ENCODE measurements around the gene SMPD2.

DNA sequence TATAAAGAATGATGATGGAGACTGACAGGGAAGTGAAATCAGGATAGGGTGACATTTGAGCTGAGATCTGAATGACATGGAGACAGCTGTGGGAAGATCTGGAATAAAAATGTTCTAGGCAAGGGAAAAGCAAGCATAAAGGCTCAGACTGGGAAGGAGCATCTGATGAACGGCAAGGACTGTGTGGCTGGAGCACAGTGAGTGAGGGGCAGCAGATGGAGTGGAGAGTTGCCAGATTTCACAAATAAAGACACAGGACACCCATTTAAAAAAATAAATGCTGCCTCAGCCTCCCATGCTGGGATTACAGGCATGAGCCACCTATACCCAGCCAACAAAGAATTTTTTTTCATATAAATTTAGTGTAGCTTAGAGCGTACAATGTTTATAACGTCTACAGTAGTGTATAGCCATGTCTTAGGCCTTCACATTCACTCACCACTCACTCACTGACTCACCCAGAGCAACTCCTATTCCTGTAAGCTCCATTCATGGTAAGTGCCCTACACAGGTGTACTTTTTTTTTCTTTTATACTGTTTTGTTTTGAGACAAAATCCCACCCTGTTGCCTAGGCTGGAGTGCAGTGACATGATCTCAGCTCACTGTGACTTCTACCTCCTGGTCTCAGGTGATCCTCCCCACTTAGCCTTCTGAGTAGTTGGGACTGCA, 44.9 kb downstream of the SMPD2 start:
- TF ChIP-seq CTCF (conservative IDR thresholded peaks at IDR 0.05) (no peak), ZFX (IDR thresholded peaks at IDR 0.05) (no peak)

All from C4-2B (cell line).